Measurements from ENCODE around the gene CX3CR1.
A peak's percentile ranks its signal among the peaks of the same experiment; 100 is the strongest.

The CX3CR1 gene

DNA sequence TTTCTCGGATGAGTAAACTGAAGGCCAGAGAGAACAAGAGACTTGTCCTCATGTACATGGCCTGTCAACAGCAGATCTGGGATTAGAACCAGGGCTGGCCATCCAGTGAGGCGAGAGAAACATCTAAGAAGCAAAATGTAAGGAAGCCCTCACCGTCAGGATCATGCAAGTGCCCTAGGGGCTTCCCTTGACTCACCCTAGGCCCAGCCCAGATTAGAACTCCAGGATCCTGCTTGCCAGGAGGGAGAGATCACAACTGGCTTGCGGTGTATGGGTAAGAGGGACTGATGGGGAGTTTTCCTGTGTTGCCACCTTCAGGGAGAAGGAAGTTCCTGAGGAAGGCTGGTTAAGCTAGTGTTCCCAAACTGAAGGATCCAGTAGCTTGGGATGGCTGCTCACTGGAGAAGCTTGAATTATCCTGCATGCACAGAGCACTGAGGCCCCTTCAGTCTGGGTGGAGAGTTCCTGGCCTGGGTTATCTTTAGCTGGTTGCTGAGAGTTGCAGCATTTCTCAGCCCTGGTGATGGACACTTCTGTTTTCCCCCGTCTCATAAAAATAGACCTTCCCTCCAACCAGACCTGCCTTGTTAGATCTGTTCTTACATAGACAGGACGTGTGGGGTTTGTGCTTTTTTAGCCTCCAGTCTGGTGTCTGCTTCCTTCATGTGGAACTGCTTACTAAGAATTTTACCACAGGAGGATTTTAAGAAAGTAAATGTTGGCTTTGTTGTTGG lies 59.3 kb downstream of the CX3CR1 start:
- peak; percentile 33 for DNase-seq

DNA sequence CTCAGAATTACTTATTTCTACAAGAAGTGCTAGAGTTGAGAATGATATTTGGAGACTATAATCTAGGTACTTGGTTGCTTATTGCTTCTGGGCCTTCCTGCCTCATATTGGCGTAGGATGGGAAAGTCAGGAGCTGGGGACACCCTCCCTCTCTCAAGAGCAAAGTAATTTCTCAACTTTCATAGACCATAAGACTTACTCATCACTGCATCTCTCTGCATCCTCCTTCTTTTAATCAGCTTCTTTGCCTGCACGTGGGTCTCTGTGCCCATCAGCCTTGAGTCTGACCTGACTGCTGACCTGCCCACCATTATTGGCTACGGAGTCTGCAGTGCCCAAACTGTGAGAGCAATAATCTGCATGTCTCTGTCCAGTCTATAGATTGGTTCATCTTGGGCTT lies 60.1 kb downstream of the CX3CR1 start:
- DNase-seq = no peak

DNA sequence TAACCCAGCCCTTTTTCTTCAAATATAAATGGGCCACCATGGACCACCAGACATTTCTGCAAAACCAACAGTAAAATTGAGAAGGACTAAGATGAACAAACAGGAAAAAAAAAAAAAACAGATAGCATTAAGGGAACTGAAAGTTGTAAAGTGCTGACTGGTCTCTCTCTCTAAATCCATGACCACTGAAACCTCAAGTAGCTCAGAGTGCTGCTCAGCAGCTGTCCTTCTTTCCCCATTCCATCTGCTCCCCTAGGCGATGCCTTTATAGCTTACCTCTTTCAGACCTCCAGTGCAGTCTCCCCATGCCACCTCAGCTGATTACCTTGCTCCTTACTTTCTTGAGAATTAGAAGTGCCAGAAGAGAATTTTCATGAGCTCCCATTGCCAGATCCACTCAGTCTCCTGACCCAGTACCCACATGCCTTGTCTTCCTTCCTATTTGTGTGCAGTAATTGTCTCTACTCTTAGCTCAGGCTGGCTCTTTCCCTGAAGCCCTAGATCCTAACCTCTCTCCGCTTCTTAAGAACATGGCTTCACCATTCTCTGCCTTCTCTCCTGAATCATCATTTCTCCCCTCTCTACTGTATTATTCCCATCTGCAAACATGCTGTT lies 63.6 kb downstream of the CX3CR1 start:
- DNase-seq = peak; percentile 78

GRCh38 chr3:39213613-39214012 lies 66.2 kb downstream of the CX3CR1 start:
- DNase-seq = no peak

Data from SIG-M5 (cell line).